T-helper 1 cell treated with Interleukin-12 subunit alpha and Interleukin-12 subunit beta and Interleukin-4 antibody, amounts not matched to agents 30 μg/mL and 1 μg/mL, for 36 hours (primary cell): ENCODE results near the gene PIKFYVE.
"Not testable (repeated sequence)": the region's sequence is repeated elsewhere in the genome, so short reads cannot be mapped to it uniquely, and the experiment has no call there.

Experiments
- H3K27ac Mint-ChIP-seq: one replicate; pipeline ENCODE4 v1.8.0; 2021; ENCODE audit warnings: mild to moderate bottlenecking, mixed read lengths
- H3K27me3 Mint-ChIP-seq: one replicate; pipeline ENCODE4 v1.8.0; 2021; ENCODE audit warnings: low read depth, mixed read lengths
- H3K36me3 Mint-ChIP-seq: one replicate; pipeline ENCODE4 v1.8.0; 2021; ENCODE audit warnings: low read depth, mixed read lengths
- H3K4me1 Mint-ChIP-seq: one replicate; pipeline ENCODE4 v1.8.0; 2021; ENCODE audit warnings: low read depth, mixed read lengths
- H3K4me3 Mint-ChIP-seq: one replicate; pipeline ENCODE4 v1.8.0; 2021; ENCODE audit warnings: mild to moderate bottlenecking, moderate library complexity, mixed read lengths
- H3K9me3 Mint-ChIP-seq: one replicate; pipeline ENCODE4 v1.8.0; 2021; ENCODE audit warnings: mixed read lengths

The PIKFYVE gene

GRCh38 chr2:208377344-208377860 lies 111.3 kb downstream of the PIKFYVE start:
- peaks cover 20% of the 10 kb centered on the region for H3K27me3 Mint-ChIP-seq
- H3K36me3 Mint-ChIP-seq, H3K4me3 Mint-ChIP-seq, H3K9me3 Mint-ChIP-seq, H3K4me1 Mint-ChIP-seq, H3K27ac Mint-ChIP-seq: not testable (repeated sequence)

GRCh38 chr2:208379192-208379591 lies 113.1 kb downstream of the PIKFYVE start:
- no peaks in the 10 kb centered on the region for H3K36me3 Mint-ChIP-seq
- peaks cover 32% of the 10 kb centered on the region for H3K27me3 Mint-ChIP-seq
- no peak overlapping the region for H3K4me3 Mint-ChIP-seq
- H3K27ac Mint-ChIP-seq: no peak overlapping the region
- H3K4me1 Mint-ChIP-seq: no peaks in the 10 kb centered on the region
- H3K9me3 Mint-ChIP-seq: no peaks in the 10 kb centered on the region

GRCh38 chr2:208384637-208385036 lies 118.6 kb downstream of the PIKFYVE start:
- Mint-ChIP-seq H3K9me3 (no peaks in the 10 kb centered on the region), H3K27me3 (peaks cover 32% of the 10 kb centered on the region), H3K4me3 (no peak overlapping the region), H3K36me3 (no peaks in the 10 kb centered on the region), H3K27ac (no peak overlapping the region), H3K4me1 (no peaks in the 10 kb centered on the region)

DNA sequence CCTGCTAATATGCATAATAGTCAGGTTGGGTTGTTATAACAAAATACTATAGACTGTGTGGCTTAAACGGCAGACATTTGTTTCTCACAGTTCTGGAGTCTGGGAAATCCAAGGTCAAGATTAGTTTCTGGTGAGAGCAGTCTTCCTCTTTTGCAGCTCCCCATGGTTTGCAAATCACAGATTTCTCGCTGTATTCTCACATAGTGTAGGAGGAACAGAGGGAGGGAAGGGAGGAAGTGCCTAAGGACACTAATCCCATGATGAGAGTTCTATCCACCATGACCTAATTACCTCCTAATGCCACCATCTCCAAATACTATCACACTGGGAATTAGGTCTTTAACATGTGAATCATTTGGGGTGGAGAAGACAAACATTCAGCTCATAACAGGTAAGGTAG lies 120.5 kb downstream of the PIKFYVE start:
- no peak overlapping the region for H3K27ac Mint-ChIP-seq
- H3K4me1 Mint-ChIP-seq: no peaks in the 10 kb centered on the region
- H3K9me3 Mint-ChIP-seq: no peaks in the 10 kb centered on the region
- no peak overlapping the region for H3K4me3 Mint-ChIP-seq
- H3K36me3 Mint-ChIP-seq: no peaks in the 10 kb centered on the region
- peaks cover 27% of the 10 kb centered on the region for H3K27me3 Mint-ChIP-seq

GRCh38 chr2:208389940-208390339 lies 123.9 kb downstream of the PIKFYVE start:
- Mint-ChIP-seq H3K4me1 (no peaks in the 10 kb centered on the region), H3K27me3 (peaks cover 7% of the 10 kb centered on the region), H3K36me3 (no peaks in the 10 kb centered on the region), H3K4me3 (no peak overlapping the region), H3K9me3 (no peaks in the 10 kb centered on the region), H3K27ac (no peak overlapping the region)

- no peaks in the 10 kb centered on the region for H3K36me3 Mint-ChIP-seq
- peaks cover 6% of the 10 kb centered on the region for H3K27me3 Mint-ChIP-seq
- H3K4me3 Mint-ChIP-seq: no peak overlapping the region
- H3K27ac Mint-ChIP-seq: no peak overlapping the region
- H3K4me1 Mint-ChIP-seq: peaks cover 6% of the 10 kb centered on the region
- no peaks in the 10 kb centered on the region for H3K9me3 Mint-ChIP-seq
Observed at GRCh38 chr2:208392300-208392699, 126.2 kb downstream of the PIKFYVE start.

GRCh38 chr2:208396796-208397195 lies 130.7 kb downstream of the PIKFYVE start:
- peaks cover 25% of the 10 kb centered on the region for H3K27me3 Mint-ChIP-seq
- H3K27ac Mint-ChIP-seq, H3K4me3 Mint-ChIP-seq, H3K4me1 Mint-ChIP-seq, H3K36me3 Mint-ChIP-seq, H3K9me3 Mint-ChIP-seq: not testable (repeated sequence)

GRCh38 chr2:208399201-208399600 lies 133.1 kb downstream of the PIKFYVE start:
- Mint-ChIP-seq H3K36me3 (no peaks in the 10 kb centered on the region), H3K4me1 (peaks cover 6% of the 10 kb centered on the region), H3K27ac (no peak overlapping the region), H3K27me3 (peaks cover 43% of the 10 kb centered on the region), H3K9me3 (no peaks in the 10 kb centered on the region), H3K4me3 (no peak overlapping the region)

GRCh38 chr2:208406474-208407451 lies 140.7 kb downstream of the PIKFYVE start, which contains the start of gene PTH2R:
TSS of gene PTH2R (plus strand) at chr2:208406792. CDS start at chr2:208407044, 252 bp downstream.
- Mint-ChIP-seq H3K4me3 (peak within 1 kb of the TSS; percentile 16), H3K4me1 (no peaks in the 10 kb centered on the region), H3K27me3 (peaks cover 70% of the 10 kb centered on the region), H3K9me3 (no peaks in the 10 kb centered on the region), H3K36me3 (no peaks in the 10 kb centered on the region), H3K27ac (no peak within 1 kb of the TSS)

DNA sequence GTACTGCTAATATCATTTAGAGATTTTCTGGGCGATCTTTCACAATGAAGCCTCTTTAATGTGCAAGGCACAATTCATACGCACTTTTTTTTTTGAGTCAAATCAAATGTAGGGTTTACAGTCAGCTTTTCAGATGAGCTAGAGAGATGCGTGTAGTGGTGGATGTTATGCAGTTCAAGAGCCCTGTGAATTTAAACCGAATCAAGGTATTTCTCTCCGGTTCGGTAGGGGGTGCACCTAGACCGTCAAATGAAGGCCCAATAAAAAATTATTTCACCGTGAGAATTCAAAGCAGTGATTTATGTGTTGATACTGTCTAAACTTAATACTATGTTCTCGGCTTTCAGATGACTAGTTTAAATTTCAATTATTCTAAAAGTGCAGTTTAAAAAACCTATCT lies 141.6 kb downstream of the PIKFYVE start:
- H3K27ac Mint-ChIP-seq: no peak overlapping the region
- no peaks in the 10 kb centered on the region for H3K9me3 Mint-ChIP-seq
- H3K4me1 Mint-ChIP-seq: no peaks in the 10 kb centered on the region
- H3K36me3 Mint-ChIP-seq: no peaks in the 10 kb centered on the region
- H3K27me3 Mint-ChIP-seq: peaks cover 67% of the 10 kb centered on the region
- H3K4me3 Mint-ChIP-seq: no peak overlapping the region
